Measurements from ENCODE around the gene TSPEAR. TPM values are rescaled to one million over a fixed set of nuclear protein-coding genes. Genes with fewer than 3 reads are reported as not detected.

The TSPEAR gene
- total and polyA plus RNA-seq, 11 donors: 0.01 to 2.6 (median 0.71) TPM; not detected in 2

DNA sequence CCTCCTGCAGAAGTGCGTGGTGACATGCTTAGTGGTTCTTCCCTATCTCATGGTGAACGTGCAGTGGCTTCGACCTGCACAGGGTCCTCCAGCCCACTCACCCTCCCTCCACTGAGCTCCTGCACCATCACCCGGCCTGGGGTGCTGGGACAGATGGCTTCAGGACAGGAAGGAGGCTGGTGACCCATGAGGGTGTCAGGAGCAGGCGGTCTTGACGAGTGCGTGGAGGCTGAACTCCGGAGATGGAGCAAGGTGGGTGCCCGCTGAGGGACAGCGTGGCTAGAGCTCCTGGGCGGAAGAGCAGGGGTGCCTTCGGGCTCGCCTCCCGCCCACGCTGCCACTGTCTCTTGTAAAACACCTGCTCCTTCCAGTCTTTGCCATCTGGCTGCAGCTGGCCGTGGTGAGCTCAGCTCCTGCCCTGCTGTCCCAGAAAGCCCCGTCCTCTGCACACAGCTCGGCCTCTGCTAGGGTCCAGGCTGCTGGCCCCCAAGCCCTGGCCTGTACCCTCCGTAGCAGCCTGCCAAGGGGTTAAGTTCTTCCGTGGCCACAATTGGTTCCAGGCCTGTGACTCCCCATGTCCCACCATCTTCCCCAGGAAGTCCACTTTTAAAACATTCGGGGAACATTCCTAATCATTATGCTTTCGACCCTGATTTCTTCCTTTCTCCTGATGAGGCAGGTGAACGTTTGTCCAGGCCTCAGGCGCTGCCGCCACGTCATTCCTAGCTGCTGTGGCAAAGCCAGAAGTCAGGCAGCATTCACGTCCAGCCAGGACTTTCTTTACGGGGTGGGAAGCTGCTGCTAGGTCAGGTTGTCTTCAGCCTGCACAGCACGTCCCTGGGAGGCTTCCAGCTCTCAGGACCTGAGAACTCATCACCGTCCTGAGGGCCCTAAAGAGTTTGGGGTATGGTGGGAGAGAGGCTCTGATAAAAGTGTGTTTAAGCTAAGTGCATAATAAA lies 179.5 kb downstream of the TSPEAR start:
- no peak overlapping the region for H3K27ac ChIP-seq
- WGBS, 4 donors: 76 to 82% (median 79%) methylated on average over 16 to 30 of the region's 30 CpGs
- no peaks in the 10 kb centered on the region for H3K36me3 ChIP-seq
- TF ChIP-seq, protein P1, sequence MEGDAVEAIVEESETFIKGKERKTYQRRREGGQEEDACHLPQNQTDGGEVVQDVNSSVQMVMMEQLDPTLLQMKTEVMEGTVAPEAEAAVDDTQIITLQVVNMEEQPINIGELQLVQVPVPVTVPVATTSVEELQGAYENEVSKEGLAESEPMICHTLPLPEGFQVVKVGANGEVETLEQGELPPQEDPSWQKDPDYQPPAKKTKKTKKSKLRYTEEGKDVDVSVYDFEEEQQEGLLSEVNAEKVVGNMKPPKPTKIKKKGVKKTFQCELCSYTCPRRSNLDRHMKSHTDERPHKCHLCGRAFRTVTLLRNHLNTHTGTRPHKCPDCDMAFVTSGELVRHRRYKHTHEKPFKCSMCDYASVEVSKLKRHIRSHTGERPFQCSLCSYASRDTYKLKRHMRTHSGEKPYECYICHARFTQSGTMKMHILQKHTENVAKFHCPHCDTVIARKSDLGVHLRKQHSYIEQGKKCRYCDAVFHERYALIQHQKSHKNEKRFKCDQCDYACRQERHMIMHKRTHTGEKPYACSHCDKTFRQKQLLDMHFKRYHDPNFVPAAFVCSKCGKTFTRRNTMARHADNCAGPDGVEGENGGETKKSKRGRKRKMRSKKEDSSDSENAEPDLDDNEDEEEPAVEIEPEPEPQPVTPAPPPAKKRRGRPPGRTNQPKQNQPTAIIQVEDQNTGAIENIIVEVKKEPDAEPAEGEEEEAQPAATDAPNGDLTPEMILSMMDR (IDR thresholded peaks at IDR 0.05): no peak
- TF ChIP-seq POLR2A (IDR thresholded peaks at IDR 0.05): no peak
- ATAC-seq: no peak
- H3K9me3 ChIP-seq: no peaks in the 10 kb centered on the region
- no peaks in the 10 kb centered on the region for H3K4me1 ChIP-seq
- no peak overlapping the region for H3K4me3 ChIP-seq
- H3K27me3 ChIP-seq: peaks cover 0 to 13% (median 0%) of the 10 kb centered on the region in 9 donors
- intact Hi-C loops (cut with DNase I): no loop called here
- DNase-seq: peak in 3 of 5 donors; percentile 15 to 38 (median 17)

DNA sequence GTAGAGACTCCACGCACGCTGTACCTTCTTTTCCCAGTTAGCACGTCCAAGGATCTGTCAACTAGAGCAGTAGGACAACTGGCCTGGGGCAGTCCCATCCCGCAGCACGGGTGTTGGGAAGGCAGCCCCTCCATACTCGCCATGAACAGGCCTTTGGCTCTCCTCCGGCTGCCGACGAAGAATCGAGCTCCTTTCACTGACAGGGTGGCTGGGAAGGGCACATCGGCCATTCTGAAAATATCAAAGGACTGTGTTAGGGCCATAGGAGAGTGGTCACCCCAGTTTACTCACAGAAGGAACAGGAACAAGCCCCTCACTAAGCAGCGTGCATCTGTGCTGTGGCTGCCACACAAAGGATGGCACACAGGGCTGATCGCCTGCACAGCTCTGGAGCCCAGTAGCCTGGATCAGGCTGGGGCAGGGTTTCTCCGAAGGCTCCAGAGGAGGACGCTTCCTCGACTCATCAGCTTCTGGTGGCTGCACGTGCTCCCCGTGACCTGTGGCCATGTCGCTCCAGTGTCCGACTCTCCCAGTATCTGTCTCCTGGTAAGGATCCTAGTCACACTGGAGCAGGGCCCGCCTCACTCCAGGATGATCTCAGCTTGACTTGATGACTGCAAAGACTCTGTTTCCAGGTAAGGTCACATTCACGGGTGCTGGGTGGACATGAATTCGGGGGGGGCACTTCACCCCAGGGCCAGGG lies 180.3 kb downstream of the TSPEAR start:
- DNase-seq: peak in 2 of 5 donors; percentile 11 to 46
- no peaks in the 10 kb centered on the region for H3K4me1 ChIP-seq
- whole genome bisulfite sequencing, 4 donors: 84 to 90% (median 87%) methylated on average over 19 to 23 of the region's 23 CpGs
- H3K4me3 ChIP-seq: no peak overlapping the region
- no peak for ATAC-seq
- H3K27ac ChIP-seq: no peak overlapping the region
- no peaks in the 10 kb centered on the region for H3K9me3 ChIP-seq
- H3K36me3 ChIP-seq: no peaks in the 10 kb centered on the region
- H3K27me3 ChIP-seq: peaks cover 0 to 13% (median 0%) of the 10 kb centered on the region in 9 donors
- TF ChIP-seq POLR2A (IDR thresholded peaks at IDR 0.05): no peak
- TF ChIP-seq, protein P1 (IDR thresholded peaks at IDR 0.05): no peak
- intact Hi-C loops (cut with DNase I): no loop called here

DNA sequence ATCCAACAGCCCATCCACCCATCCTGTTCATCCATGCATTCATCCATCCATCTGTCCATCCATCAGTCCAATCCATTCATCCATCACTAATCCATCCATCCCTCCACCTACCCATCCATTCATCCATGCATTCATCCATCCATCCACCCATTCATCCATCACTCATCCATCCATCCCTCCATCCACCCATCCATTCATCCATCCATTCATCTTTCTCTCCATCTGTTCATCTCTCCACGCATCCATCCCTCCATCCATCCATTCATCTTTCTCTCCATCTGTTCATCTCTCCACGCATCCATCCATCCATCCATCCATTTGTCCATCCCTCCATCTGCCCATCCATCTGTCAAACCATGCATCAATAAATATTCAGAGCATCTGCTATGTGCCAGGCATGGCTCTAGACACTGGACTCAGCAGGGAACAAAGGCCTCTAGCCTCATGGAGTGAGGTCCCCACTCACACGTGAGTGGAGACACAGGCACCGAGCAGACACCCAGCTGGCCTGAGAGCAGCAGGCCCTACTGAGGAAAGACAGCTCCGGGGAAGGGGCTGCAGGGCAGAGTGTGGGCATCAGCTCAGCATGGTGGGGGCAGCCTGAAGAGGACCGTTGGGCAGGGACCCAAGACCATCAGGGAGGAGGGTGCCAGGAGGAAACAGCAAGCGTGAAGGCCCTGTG lies 181.0 kb downstream of the TSPEAR start:
- H3K36me3 ChIP-seq: no peaks in the 10 kb centered on the region
- H3K9me3 ChIP-seq: no peaks in the 10 kb centered on the region
- whole genome bisulfite sequencing, 4 donors: 81 to 90% (median 86%) methylated on average over 7 of the region's 7 CpGs
- intact Hi-C loops (cut with DNase I): no loop called here
- DNase-seq: peak in 1 of 5 donors; percentile 18
- no peak overlapping the region for H3K4me3 ChIP-seq
- TF ChIP-seq, protein P1 (IDR thresholded peaks at IDR 0.05): no peak
- no peak for TF ChIP-seq POLR2A (IDR thresholded peaks at IDR 0.05)
- H3K27ac ChIP-seq: no peak overlapping the region
- H3K4me1 ChIP-seq: no peaks in the 10 kb centered on the region
- H3K27me3 ChIP-seq: peaks cover 0 to 13% (median 0%) of the 10 kb centered on the region in 9 donors
- ATAC-seq: no peak
